DMS114 treated with DMSO at 0.1 percent for 48 hours (cell line): Measurements from ENCODE around the gene ARHGAP10.

Experiments
- DNase-seq: peaks from one replicate; lab custom pipeline; 2025; ENCODE audit not compliant: unreplicated experiment; lab: John Stamatoyannopoulos, UW

The ARHGAP10 gene

GRCh38 chr4:147764337-147764736 lies 32.4 kb downstream of the ARHGAP10 start:
- DNase-seq = no peak

- no peak for DNase-seq
Observed at GRCh38 chr4:147765121-147765529, 33.2 kb downstream of the ARHGAP10 start.

- no peak for DNase-seq
Observed at GRCh38 chr4:147768113-147768512, 36.2 kb downstream of the ARHGAP10 start.

- no peak for DNase-seq
Observed at GRCh38 chr4:147769386-147769785, 37.5 kb downstream of the ARHGAP10 start.

GRCh38 chr4:147770831-147771230 lies 38.9 kb downstream of the ARHGAP10 start:
- DNase-seq = no peak

GRCh38 chr4:147772056-147772455 lies 40.2 kb downstream of the ARHGAP10 start:
- DNase-seq = no peak

GRCh38 chr4:147772459-147772969 lies 40.6 kb downstream of the ARHGAP10 start:
- DNase-seq = no peak

- DNase-seq = no peak
Observed at GRCh38 chr4:147773261-147774184, 41.6 kb downstream of the ARHGAP10 start.

- no peak for DNase-seq
Observed at GRCh38 chr4:147776716-147777115, 44.8 kb downstream of the ARHGAP10 start.

GRCh38 chr4:147777456-147778091 lies 45.7 kb downstream of the ARHGAP10 start:
- DNase-seq = no peak

- no peak for DNase-seq
Observed at GRCh38 chr4:147778942-147779341, 47.1 kb downstream of the ARHGAP10 start.

- no peak for DNase-seq
Observed at GRCh38 chr4:147779451-147779850, 47.6 kb downstream of the ARHGAP10 start.

- no peak for DNase-seq
Observed at GRCh38 chr4:147780137-147780777, 48.4 kb downstream of the ARHGAP10 start.

- no peak for DNase-seq
Observed at GRCh38 chr4:147782087-147782781, 50.3 kb downstream of the ARHGAP10 start.

- DNase-seq = no peak
Observed at GRCh38 chr4:147785129-147785528, 53.2 kb downstream of the ARHGAP10 start.

- DNase-seq = no peak
Observed at GRCh38 chr4:147786031-147786430, 54.1 kb downstream of the ARHGAP10 start.

GRCh38 chr4:147786531-147786930 lies 54.6 kb downstream of the ARHGAP10 start:
- no peak for DNase-seq

GRCh38 chr4:147787204-147787603 lies 55.3 kb downstream of the ARHGAP10 start:
- DNase-seq = no peak

GRCh38 chr4:147788791-147789190 lies 56.9 kb downstream of the ARHGAP10 start:
- no peak for DNase-seq

GRCh38 chr4:147789596-147789995 lies 57.7 kb downstream of the ARHGAP10 start:
- no peak for DNase-seq

- no peak for DNase-seq
Observed at GRCh38 chr4:147790412-147790811, 58.5 kb downstream of the ARHGAP10 start.
